ENCODE measurements around the gene GCN1. TPM values are rescaled to one million over a fixed set of nuclear protein-coding genes. Genes with fewer than 3 reads are reported as not detected.
"Not testable (repeated sequence)": the region's sequence is repeated elsewhere in the genome, so short reads cannot be mapped to it uniquely, and the experiment has no call there.

GCN1 gene
- total RNA-seq, 6 experiments from 2014 or later, result 29.9 to 62.8 (median 39.4) TPM

DNA sequence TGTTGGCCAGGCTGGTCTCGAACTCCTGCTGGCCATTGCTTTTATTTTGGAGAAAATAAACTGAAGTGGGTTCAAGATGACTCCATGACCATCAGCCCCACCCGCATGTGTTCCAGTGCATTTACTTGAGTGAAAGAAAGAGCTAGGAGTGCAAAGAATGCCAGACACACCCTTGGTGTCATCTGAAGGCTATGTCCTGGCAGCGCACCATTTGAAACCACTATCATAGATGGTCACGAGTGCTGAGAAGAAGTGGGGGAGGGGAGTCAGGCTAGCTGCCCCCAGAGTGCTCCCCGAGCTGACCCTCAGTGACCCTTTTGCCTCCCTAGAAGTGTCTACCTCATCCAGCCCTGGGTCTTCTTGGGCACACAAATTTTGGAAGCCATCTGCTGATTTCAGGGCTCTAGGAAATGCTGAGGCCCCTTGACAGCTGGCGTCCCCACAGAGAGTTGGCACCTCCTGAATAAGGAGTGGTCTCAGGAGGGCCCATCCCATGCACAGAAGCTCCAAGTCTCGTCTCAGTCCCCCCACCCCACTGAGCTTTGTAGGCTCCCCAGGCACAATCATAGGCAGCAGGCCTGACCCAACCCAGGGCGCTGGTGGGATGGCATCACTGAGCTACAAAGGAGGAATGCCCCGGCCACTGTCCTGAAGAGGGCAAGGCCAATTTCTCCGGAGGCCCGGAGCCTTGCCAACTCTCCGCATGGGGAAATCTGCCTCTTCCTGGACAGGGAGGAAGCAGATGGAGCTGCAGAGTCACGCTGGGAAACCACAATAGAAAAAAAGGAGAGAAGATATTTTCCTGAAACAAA, 43.1 kb upstream of the GCN1 start:
- 42% methylated on average over 9 of the region's 13 CpGs for WGBS (ENCODE audit: insufficient coverage, low coverage, low lambda C conversion rate, missing lambda C conversion rate)
- TF ChIP-seq, protein P1, sequence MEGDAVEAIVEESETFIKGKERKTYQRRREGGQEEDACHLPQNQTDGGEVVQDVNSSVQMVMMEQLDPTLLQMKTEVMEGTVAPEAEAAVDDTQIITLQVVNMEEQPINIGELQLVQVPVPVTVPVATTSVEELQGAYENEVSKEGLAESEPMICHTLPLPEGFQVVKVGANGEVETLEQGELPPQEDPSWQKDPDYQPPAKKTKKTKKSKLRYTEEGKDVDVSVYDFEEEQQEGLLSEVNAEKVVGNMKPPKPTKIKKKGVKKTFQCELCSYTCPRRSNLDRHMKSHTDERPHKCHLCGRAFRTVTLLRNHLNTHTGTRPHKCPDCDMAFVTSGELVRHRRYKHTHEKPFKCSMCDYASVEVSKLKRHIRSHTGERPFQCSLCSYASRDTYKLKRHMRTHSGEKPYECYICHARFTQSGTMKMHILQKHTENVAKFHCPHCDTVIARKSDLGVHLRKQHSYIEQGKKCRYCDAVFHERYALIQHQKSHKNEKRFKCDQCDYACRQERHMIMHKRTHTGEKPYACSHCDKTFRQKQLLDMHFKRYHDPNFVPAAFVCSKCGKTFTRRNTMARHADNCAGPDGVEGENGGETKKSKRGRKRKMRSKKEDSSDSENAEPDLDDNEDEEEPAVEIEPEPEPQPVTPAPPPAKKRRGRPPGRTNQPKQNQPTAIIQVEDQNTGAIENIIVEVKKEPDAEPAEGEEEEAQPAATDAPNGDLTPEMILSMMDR (IDR thresholded peaks at IDR 0.05), result no peak
- TF ChIP-seq POLR2A (IDR thresholded peaks at IDR 0.05), result no peak
- Histone ChIP-seq H3K4me1 (peaks cover 0 to 30% (median 18%) of the 10 kb centered on the region in 4 donors), H3K9me3 (no peaks in the 10 kb centered on the region), H3K27ac (peak overlapping the region in 2 of 3 donors; percentile 17 to 47), H3K27me3 (no peaks in the 10 kb centered on the region), H3K4me3 (no peak overlapping the region), H3K36me3 (peaks cover 0 to 2% (median 0%) of the 10 kb centered on the region in 4 donors)
- ATAC-seq (peak; percentile 4 to 30 (median 5)), DNase-seq (no peak)
- intact Hi-C loops (cut with DNase I), result no loop called here

DNA sequence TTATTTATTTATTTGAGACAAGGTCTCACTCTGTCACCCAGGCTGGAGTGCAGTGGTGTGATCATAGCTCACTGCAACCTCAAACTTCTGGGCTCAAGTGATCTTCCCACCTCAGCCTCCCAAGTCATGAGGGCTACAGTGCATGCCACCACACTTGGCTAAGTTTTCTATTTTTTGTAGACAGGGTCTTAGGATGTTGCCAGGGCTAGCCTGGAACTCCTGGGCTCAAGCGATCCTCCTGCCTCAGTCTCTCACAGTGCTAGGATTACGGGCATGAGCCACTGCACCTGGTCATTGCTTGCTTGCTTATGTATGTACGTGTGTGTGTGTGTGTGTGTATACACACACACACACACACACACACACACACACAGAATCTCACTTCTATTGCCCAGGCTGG, 42.3 kb upstream of the GCN1 start:
- H3K9me3 ChIP-seq; ATAC-seq; H3K4me3 ChIP-seq; DNase-seq; intact Hi-C loops (cut with DNase I); H3K36me3 ChIP-seq; H3K27me3 ChIP-seq: not testable (repeated sequence)
- H3K4me1 ChIP-seq, result peaks cover 0 to 28% (median 18%) of the 10 kb centered on the region in 4 donors
- WGBS (ENCODE audit: insufficient coverage, low coverage, low lambda C conversion rate, missing lambda C conversion rate), result 87% methylated on average over 3 of the region's 3 CpGs
- H3K27ac ChIP-seq, result peak overlapping the region in 1 of 3 donors; percentile 17

DNA sequence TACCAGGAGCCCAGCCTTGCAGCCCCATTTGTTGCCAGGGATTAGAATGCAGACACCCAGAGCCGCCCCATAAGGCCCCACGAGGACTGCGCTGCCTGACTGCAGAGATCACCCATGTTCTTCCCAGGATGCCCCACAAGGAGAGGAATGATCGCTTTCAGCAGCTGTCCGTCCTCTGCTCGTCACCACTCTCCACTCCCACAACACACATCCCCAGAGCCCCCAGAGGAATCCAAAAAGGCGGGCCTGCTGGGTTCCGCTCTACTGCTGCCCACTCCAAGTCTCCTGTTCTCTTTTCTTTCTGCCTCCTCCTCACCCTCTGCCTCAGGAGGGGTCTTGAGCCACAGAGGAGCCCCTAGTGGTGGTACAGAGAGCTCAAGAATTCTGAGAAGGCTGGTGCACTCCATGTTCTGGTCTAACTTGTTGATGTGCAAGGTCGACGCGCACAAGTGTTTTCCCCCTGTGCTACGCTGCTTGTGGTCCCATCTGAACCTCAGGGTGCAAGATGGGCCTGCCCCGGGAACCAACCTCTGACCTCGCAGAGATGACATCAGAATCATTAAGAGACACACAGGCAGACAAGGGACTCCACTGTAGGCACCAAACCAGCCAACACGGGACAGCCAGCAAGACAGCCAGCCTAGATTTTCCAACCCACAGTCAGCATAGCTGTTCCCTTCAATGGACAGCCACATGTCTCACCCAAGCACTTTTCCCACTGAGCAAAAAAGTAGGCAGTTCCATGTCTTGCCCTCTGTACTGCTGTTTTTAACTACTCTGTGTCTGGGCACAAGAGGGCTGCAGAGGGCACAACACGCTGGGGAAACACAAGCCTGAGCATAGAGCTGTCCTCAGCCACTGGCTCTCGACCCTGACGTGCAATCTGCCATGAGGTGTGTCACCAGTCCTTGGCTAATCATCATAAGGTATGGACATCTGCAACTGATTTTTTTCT, 41.1 kb upstream of the GCN1 start:
- no peak overlapping the region for H3K4me3 ChIP-seq
- TF ChIP-seq POLR2A (IDR thresholded peaks at IDR 0.05), result no peak
- TF ChIP-seq, protein P1 (IDR thresholded peaks at IDR 0.05), result no peak
- peaks cover 0 to 40% (median 28%) of the 10 kb centered on the region in 4 donors for H3K4me1 ChIP-seq
- H3K36me3 ChIP-seq, result peaks cover 0 to 2% (median 0%) of the 10 kb centered on the region in 4 donors
- intact Hi-C loops (cut with DNase I), result no loop called here
- no peak for DNase-seq
- no peaks in the 10 kb centered on the region for H3K27me3 ChIP-seq
- 74% methylated on average over 4 of the region's 18 CpGs for WGBS (ENCODE audit: insufficient coverage, low coverage, low lambda C conversion rate, missing lambda C conversion rate)
- ATAC-seq, result no peak
- H3K27ac ChIP-seq, result peak overlapping the region; percentile 21 to 63 (median 55)
- H3K9me3 ChIP-seq, result no peaks in the 10 kb centered on the region

DNA sequence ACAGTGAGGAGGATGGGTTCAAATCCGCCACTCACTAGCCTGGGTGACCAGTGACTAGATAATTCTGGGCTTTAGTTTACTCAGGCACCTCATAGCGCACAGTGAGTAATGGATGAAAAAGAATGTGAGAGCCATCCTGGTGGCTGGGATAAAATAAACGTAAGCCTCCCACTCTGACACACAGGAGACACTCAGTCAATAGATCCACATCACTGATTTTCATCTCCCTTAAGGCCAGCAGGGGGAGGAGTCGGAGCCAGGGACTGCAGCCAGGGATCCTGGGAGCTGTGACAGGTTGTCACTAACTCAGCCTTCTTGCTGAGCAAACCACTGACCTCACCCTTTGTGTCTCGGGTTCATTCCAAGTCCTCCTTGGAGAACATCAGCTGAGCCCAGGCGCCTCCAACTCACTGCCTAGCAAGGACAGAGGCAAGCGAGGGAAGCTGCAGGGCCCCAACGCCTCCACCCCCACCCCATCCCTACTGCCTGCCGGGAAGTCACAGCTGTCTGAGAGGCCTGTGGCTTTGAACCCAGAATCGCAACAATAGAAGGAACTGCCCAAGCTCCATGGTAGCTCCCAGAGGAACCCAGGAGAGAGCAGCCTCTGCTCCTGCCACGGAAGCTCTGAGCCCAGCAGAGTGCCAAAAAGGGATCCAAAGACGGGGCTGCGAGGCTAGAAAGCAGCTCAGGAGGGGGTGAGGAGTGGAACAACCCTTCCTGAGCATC, 40.3 kb upstream of the GCN1 start:
- intact Hi-C loops (cut with DNase I), result no loop called here
- WGBS (ENCODE audit: insufficient coverage, low coverage, low lambda C conversion rate, missing lambda C conversion rate), result 79% methylated on average over 6 of the region's 13 CpGs

More for the DNA sequence above, 40.3 kb upstream of the GCN1 start:
- no peak for TF ChIP-seq POLR2A (IDR thresholded peaks at IDR 0.05)
- TF ChIP-seq, protein P1 (IDR thresholded peaks at IDR 0.05), result peak; percentile 35 to 54 (median 52)
- no peak overlapping the region for H3K4me3 ChIP-seq
- H3K4me1 ChIP-seq, result peaks cover 0 to 47% (median 32%) of the 10 kb centered on the region in 4 donors
- H3K9me3 ChIP-seq, result no peaks in the 10 kb centered on the region
- peak; percentile 71 to 81 (median 76) for ATAC-seq
- DNase-seq, result peak; percentile 74 to 81 (median 79)
- H3K27me3 ChIP-seq, result no peaks in the 10 kb centered on the region
- peak overlapping the region; percentile 21 to 65 (median 55) for H3K27ac ChIP-seq
- H3K36me3 ChIP-seq, result peaks cover 0 to 2% (median 0%) of the 10 kb centered on the region in 4 donors
